GM04503 (cell line): ENCODE measurements around the gene WDR82.

ENCODE experiments used
- DNase-seq: peaks from one replicate; pipeline ENCODE4 v3.0.0-alpha.2; 2012; ENCODE audit warnings: low read depth

Gene WDR82, protein sequence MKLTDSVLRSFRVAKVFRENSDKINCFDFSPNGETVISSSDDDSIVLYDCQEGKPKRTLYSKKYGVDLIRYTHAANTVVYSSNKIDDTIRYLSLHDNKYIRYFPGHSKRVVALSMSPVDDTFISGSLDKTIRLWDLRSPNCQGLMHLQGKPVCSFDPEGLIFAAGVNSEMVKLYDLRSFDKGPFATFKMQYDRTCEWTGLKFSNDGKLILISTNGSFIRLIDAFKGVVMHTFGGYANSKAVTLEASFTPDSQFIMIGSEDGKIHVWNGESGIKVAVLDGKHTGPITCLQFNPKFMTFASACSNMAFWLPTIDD

DNA sequence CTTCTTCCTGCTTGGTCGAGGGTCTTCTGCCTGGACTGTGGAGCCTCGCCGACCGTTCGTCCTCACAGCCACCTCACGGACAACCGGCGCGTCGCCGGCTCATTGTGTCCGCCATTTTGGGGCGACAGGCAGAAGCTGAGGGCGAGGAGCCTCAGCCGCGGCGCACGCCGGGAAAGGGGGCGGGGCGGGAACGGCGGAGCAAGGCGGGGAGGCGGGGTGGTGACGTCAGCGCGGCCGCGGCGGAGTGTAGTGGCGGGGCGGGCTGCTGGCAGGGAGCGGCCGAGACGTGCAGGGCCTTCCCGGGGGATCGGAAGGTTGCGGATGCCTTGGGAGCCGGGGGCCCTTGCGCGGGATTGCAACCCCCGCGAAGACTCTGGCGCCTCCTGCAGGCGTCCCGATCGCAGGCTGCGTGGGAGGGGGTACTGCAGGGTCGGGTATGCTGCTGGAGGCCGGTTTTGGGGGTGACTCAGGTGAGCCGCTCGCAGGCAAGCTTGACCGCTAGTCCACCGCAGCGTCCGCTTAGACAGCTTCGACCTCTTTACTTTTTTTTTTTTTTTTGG is at the start of gene WDR82:
Gene WDR82, minus strand, starts transcription at position 140 of the 560 bp plus-strand sequence. CDS start 288 bp downstream, outside the sequence.
- DNase-seq: peak; percentile 44

- no peak for DNase-seq
Observed at GRCh38 chr3:52327486-52328290, 49.2 kb upstream of the WDR82 start.

DNA sequence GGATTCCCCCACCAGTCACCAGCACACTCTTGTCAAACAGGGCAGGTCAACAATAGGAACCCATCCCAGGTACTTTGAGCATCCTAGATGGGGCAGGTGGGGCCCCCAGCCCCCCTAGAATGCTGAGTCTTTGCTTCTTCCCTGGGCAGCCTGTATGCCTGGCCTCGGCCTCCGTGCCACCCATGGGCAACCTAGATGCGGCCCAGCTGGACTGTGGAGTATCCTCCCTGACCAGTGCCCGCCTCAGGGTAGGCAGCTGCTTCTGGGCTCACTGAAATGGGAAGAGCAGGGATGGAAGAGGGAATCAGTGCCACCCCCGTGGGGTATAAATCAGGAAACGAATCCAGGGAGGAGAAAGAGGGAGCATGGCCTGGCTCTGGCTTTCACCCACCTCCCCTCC is 48.5 kb upstream of the WDR82 start:
- no peak for DNase-seq

GRCh38 chr3:52325686-52326085 is 47.2 kb upstream of the WDR82 start:
- DNase-seq: no peak

- DNase-seq: no peak
Observed at GRCh38 chr3:52324676-52325075, 46.2 kb upstream of the WDR82 start.

GRCh38 chr3:52323526-52324295 is 45.3 kb upstream of the WDR82 start:
- DNase-seq: no peak

DNA sequence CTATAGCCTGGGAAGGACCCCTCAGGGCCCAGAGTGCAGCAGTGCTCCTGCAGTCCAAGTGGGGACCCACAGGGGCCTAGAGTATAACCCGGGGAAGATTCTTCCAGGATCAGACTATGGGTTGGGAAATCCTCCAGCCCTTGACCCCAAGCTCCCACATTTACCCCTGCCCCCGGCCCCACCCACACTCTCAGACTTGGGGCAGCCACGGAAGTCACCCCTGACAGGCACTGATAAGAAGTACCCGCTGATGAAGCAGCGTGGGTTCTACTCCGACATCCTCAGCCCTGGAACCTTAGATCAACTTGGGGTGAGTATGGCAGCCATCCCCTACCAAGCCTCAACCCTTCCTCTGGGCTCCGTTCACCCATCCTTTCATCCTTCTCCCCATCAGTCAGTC is 44.0 kb upstream of the WDR82 start:
- DNase-seq: no peak

DNA sequence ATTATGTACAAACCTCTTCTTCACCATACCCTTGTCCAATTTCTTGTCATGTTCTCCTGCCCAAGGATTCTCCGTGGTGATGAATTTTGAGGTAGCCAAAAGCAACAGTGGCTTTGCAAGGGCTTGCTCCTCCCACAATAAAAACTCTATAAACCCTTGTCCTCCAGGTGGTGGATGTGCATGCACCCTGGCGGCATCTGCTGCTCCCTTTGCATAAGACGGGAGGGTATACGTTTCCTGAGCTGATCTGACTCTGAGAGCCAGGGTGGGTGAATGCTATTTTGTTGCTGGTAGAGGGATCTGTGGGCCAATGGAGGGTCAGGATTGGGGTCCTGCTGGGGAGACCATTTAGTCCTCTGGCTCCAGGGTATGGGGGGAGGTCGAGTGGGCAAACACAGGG is 43.0 kb upstream of the WDR82 start:
- DNase-seq: no peak

DNA sequence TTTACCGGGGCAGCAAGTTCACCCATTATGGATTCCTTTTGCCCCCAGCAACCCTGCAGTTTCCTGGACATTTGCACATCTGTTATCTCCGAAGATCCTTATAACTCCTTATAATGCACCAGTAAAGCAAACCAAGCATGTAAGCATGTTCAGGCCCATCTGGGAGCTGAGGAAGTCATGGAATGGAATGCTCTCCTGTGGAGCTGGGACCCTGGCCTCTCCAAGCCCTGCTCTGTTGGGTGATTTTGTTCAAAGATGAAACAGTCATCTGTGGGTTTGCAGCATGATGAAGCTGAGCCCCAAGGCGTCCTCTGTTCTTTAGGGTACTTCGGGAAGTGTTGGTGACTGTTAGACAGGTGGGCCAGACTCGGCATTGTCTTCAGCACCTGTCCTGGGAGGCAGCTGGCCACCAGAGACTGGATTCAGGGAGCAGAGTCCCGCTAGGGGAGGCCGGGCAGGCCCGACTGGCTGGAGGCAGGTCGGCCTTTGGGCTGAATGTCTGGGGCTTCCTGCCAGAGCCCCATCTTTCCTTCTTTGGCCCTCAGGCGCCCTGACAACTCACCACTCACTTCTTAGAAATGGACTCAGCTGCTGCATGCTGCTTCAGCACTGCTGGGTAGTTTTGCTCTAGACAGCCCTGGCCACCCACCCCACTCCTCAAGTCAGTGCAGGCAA is 41.6 kb upstream of the WDR82 start:
- no peak for DNase-seq

GRCh38 chr3:52318186-52318816 is 39.9 kb upstream of the WDR82 start:
- DNase-seq: no peak

DNA sequence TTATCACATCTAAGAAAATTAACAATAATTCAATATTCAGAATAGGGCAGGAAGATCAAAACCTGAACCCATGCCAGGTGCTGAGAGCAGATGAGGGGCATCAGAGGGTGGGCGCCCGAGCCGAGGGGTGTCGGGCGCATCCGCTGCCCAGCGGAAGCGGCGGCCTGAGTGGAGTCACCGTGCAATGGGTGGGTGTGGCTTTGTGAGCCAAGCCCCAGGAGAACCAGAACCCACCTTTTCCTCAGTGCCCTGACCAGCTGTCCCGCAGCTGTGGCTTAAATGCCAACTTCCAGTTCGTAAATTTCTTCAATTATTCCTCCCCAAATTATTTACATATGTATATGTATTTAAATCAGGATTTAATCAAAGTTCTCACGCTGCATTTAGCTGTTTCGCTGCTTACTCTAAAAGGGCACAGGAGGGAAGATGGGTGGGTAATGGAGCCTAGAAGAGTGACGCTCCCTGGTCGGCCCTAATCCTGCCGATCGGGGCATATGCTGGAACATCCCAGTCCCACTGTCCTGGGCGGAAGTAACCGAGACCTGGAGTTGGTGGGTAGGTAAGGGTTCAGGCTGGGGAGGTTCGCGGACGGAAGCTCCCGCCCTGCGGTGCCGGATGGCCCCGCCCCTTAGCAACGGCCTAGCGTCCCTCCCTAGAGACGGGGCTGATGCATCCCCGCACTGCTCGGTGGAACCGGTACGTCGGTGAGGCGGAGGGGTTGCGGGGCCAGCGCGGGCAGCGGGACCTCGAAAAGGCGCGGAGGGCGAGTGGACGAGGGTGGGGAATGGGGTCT is 39.0 kb upstream of the WDR82 start:
- no peak for DNase-seq

DNA sequence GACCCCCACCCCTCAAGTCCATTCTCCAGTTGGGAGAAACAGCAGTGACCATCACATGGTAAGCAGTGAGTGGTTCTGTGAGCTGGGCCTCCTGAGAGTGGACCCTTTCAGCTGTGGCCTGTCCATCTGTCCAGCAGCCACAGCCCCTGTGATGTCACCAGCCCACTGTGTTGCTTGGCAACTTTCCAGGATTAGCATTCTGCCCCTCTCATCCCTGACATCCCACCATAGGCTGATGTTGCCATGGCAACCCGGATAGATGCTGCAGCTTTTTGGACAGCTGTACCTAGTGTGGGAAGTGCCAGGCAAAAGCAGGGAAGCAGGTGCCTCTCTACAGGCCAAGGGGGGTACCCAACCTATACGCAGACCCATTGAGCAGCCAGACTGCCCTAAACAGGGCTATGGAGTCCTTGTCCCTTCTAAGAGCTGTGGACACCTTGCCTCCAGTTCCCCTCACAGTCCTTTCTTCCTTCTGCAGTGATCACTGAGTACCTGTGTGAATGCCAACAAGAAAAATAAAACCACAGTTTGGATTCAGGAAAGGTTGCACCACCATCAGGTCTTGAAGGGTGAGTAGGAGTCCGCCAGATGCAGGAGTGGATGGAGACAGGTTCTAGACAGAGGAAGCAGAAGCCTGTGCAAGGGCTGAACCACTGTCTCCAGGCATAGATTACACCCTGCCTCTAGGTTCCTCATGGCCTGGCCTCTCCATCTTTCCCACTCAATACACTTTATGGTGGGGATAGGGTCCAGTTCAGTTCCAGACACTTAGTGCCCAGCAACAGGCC is 37.7 kb upstream of the WDR82 start, which contains the start of gene DNAH1:
Gene DNAH1, plus strand, starts transcription at position 343 of the 788 bp plus-strand sequence. CDS start 6,124 bp downstream, outside the sequence.
- DNase-seq: no peak

DNA sequence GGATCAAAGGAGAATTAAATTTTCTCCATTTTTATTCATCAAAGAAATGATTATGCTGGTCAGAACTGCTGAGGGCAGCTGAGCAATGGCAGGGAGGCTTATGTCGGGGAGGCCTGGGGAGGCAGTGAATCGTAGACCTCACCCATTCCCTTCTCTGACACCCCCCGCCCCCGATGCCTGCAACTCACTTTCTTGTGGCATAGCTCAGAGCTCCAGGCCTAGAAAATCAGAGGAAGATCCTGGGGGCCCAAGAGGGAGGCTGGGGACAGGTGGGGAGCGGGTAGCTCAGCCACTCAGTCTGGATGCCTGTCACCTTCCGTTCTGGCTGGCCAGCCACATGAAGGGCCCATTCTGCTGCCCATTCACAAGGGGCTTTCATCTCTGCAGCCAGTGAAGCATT is 36.6 kb upstream of the WDR82 start:
- no peak for DNase-seq

DNA sequence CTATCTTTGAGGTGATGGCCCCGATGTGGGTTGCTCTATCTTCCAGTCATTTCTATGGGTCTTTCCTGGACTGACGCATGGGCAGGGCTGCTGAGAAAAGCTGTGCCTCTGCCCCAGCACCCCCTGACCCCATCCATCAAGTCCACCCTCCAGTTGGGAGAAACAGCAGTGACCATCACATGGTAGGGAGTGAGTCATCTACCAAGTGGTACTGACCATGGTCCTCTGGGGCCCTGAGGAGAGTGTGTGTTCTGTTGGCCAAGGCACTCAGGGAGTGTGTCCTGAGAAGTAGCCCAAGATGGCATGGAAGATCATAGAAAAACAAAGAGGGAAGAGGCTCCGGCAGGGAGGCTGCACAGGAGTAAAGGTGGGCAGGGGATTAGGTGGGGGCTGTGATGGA is 36.0 kb upstream of the WDR82 start:
- DNase-seq: no peak

DNA sequence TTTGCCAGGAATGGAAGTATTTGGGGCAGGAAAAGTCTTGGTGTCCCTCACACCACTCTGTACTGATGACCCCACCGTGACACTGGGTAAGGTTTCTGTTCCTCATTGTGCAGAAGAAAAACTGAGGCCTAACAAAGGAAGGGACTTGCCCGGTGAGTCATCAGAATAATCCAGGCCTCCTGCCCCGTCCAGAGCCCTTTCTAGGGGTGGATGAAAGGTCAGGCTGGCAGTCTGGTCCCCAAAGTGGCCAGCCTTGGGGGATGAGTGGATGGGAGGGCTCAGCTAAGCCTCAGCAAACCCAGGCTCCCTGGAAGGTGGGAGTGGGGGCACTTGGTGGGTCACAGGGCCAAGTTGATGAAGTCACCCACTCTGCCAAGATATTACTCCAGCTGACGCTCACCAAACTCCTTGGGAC is 35.3 kb upstream of the WDR82 start:
- DNase-seq: peak; percentile 27

GRCh38 chr3:52313188-52313773 is 34.8 kb upstream of the WDR82 start:
- DNase-seq: no peak

DNA sequence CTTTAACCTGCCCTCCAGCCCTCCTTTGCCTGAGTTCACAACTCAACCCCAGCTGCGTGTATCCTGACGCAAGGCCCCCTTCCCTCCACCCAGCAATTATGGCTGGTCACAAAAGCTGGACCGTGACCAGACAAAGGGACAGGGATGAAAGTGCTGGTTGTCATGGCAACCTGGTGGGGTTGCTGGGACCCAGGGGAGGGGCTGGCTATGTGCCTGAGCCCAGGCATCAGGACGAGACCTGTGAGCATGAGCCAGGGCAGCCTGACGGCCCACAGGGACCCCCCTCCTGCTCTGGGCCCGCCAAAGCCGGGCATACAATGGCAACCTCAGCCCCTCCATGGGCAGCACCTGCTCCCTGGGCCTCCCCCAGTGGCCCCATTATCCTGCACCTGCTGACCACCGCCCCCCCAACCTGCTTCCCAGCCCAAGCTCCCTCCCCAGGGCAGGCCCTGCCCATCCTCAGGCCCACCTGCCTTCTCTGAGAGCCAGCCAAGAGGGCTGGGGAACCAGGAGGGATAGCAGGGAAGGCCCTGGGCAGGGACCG is 33.2 kb upstream of the WDR82 start:
- no peak for DNase-seq

- DNase-seq: no peak
Observed at GRCh38 chr3:52310861-52311575, 32.6 kb upstream of the WDR82 start.
